Measurements from ENCODE around the gene ANKMY1.
A peak's percentile ranks its signal among the peaks of the same experiment; 100 is the strongest.

The ANKMY1 gene

DNA sequence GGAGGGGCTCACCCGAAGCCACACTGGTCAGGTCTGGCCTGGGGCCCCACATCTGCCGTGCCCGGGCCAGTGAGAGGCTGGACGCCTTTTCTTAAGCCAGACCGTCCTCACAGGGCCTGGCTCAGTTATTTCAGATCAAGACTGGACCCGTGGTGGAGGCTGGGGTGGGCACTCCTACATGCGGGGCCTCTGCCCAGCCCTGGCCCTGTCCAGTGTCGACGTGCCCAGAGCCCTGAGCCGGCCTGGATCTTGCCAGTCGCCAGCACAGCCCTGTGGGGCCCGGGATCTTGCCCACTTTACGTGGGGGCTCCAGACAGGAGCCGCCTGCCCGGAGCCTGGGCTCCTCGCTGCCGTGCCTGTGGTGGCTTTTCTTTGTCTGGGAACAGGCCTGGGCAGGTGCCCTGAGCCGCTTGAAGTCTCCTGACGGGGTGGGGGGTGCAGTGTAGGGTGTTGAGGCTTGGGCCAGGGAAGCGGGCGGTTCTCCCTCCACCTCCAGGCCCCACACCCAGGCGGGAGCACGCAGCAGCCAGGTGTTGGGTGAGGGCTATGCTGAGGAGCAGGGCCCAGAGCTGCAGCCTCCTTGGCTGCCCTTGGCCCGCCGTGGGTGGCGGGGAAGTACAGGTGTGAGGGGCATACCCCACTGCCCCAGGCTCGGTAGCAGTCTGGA, 116.3 kb downstream of the ANKMY1 start:
- DNase-seq: no peak

DNA sequence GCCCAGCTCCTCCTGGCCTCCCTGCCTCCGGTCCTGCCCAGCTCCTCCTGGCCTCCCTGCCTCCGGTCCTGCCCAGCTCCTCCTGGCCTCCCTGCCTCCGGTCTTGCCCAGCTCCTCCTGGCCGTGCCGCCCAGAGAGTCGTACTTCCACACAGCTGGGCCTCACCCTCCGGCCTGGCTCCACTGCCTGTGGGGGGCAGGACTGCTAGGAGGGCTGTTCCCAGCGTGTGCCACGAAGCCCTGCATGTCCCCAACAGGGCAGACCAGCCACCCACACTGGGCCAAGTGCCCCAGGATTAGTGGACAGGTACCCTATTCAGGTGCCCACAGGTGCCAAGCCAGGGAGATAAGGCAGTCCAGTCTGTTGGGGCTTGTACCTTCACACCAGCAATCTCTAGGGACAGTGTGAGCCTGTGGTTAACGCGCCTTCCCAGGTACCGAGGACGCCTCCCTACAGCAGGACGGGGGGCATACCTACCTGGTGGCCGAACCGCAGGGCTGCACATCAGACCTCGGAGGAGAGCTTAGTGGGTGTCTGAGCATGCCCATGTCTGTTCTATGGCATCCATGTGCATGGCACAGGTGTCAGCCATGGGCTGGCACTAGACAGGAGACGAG, 117.0 kb downstream of the ANKMY1 start:
- no peak for DNase-seq

DNA sequence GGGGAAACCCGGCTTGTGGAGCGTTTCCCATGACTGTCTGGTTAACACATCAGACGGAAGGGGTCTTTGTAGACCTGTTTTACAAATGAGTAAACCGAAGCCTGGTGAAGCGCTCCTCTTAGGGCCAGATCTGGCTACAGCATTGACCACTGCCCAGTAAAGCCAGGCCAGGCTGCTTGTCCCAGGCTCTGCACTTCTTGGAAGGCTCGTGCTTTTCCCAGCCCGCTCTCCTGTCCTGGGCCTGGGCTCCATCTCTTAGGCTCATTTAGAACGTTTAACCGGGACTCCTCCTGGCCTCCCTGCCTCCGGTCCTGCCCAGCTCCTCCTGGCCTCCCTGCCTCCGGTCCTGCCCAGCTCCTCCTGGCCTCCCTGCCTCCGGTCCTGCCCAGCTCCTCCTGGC, 117.5 kb downstream of the ANKMY1 start:
- no peak for DNase-seq

DNA sequence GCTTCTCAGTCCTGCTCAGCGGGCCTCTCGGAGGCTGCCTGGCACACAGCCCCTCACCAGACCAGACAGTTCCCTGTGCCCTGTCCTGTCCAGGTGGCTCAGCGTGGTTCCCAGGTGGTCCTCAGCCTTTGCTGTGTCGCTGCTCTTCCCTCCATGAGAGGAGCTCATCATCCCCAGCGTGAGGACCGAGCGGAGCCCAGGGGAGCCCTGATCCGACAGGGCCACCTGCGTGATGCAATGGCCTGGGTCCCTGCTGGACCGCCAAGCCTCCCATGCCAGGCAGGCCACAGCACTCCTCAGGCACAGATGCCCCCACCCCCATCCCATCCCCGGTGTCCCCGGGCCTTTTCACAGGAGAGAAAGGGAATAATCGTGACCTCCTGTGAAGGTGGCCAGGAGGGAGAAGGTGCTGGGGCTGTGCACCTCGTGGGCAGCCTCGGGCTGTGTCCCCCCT, 118.1 kb downstream of the ANKMY1 start:
- no peak for DNase-seq

- DNase-seq: no peak
Measured at GRCh38 chr2:240438810-240439697, 118.7 kb downstream of the ANKMY1 start.

DNA sequence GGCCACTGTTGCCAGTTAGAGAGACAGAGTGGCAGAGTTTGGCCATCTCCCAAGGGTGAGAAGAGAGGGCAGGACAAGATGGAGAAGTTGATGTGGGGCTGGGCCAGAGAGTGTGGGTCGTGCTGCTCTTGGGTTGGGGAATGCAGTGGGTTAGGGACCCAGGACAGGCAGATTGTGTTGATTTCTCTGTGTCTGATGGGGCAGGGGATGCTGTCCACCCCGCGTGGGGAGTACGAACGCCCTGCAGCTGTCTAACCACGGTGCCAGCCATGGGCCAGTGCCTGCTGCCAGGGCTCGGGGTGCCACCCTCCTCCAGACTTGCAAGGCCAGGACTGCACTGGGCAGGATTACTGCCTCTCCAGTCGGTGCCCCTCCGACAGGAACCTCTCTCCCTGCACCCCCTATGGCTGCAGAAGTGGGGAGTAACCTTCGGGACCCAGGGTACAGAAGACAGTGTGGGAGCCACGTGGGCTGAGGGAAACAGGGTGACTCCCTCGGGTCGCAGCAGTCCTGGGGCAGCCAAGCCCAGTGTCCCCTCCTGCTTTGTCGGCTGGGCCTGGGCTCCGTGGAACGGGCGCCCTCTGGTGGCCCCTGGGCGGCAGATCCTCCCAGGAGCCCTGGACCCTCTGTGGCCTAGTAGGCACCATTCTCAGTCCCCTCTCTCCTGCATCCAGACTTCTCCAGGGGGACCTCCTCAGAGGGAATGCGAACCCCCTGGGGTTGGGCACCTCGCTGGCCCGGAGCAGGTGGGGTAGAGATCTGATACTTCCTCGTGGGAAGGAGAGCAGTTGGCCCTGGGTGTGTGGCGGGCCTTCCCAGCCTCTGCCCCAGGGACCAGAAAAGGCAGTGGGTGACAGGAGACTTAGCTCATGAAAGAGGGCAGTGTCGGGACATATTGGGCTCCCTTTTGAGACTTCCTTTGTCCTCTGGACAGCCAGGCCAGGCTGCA, 119.7 kb downstream of the ANKMY1 start:
- DNase-seq: peak; percentile 48

DNA sequence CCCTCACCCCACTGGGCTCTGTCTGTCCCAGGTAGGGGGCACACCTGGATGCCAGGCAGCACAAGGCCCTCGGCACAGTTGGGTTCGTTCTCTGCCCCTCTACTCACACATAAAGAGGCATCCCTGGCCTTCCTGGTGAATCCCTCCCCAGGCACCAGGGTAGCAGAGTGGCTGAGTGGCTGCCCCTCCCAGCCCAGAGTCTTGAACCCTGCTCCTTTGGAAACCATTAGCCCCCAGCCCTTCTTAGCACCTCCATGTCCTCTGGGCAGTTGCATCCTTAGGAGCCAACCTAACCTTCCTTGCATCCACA, 120.3 kb downstream of the ANKMY1 start:
- DNase-seq: no peak

DNA sequence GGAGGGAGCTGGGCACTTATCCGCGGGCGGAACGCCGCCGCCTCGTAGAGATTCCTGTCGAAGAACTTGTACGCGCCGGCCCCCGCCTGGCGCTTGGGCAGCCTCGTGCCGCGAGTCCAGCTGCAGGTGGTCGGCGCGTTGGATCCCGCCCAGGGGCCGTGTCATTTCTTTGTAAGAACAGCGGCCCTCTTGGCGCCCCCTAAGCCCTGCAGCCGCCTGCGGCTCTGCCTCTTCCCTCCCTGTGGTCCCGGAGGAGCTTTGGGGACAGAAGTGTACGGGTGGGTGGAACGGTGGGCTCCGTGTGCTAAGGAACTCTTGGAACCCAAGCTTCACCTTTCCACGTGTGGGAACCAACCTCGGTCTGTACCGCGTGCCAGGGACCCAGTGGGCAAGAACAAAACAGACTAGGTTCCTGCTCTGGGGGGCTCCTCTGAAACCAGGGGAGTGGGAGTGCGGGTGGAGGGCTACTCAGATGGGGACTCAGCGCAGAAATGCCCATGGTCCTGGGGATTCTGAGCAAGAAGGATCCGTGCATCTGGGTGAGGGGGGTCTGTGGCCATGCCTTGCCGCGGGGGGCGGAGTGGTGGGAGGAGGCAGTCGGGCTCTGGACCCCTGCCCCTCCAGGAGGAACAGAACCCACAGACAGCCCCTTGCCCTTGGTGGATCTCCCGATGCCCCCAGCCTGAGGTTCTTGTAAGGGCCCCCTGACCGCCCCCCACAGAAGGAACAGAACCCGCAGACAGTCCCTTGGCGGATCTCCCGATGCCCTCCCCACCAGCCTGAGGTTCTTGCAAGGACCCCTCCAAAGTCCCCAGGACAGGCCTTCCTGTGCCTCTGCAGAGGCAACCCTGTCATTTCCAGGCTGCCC, 120.9 kb downstream of the ANKMY1 start:
- no peak for DNase-seq

- no peak for DNase-seq
Measured at GRCh38 chr2:240435948-240436682, 121.7 kb downstream of the ANKMY1 start.

GRCh38 chr2:240435457-240435947, 122.3 kb downstream of the ANKMY1 start, which contains the start of gene GPC1:
Gene GPC1, plus strand, starts transcription at chr2:240435663. Its CDS starts 256 bp downstream, at chr2:240435919.
- no peak for DNase-seq

- DNase-seq: no peak
Measured at GRCh38 chr2:240434728-240435456, 122.9 kb downstream of the ANKMY1 start.

DNA sequence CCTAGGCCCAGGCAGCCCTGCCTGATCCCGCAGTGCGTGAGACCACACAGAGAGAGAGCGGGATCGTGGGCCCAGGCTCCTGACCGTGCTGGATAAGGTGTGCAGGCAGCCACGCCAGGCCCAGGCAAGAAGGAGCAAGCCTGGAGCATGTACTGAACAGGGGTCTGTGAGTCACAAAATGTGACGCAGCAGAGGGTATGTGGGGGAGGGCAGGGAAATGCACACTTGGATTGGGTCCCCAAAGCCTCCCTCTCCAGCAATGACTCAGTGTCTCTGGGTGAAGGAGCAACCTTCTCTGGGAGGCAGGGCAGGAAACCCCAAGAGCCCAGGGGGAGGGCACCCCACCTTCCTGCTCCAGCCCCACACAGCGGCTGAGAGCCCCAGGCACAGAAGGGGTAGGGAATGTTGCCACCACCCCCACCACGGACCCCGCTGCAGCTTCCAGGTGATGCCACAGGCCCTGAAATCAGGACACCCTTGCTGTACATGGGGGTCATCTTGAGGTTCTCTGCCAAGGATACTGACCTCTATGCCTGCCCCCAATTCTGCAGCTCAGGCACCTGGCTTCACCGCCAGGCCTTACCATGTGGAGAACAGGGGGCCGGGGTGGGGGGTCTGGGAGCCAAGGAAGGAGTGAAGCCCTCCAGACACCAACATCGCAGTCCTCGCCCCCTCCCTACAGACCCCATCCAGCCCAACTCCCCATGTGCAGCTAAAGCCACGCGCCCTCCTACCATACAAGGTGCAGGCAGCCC, 123.6 kb downstream of the ANKMY1 start:
- no peak for DNase-seq

DNA sequence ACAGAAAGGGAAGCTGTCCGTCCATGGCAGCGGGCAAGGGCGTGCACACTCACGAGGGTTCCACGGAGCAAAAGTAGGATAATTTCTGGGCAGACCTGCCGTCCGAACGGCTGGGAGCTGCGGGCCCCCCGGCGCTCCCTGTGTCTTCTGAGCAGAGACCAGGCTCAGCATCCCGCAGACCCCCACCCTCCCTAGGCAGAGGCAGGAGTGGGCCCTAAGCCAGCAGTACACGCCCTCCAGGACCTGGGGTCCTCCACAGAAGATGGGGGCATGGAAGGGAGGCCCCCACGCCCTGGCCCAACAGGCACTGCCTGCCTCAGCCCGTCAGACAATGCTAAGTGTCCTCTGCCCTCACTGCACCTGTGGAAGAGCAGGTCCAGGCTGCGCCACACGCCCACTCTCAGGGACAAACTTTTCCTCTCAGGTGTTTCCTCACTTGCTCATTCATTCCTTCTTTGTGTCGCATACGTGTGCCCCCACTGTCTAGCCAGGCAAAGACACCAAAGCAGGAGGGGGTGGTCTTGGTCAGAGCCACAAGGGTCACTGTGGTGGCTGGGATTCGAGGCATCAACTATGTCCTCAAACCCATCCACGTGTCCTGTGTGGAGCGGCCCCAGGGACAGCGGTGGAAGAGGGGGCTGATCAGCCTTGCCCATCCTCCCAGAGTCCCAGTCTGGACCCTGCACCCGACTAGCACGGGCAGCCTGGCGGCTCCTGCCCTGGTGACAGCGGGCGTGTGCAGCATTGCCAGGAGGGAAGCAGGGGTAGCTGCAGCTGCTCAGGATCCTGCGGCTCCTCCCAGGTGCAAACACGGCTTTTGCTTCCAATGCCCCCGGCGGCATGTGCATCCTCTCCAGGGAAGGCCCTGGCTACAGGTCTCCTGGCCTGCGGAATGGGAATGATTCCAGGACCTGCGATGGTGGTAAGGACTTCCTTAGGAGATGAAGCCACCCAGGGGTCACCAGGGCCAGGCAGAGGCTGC, 124.7 kb downstream of the ANKMY1 start:
- no peak for DNase-seq

DNA sequence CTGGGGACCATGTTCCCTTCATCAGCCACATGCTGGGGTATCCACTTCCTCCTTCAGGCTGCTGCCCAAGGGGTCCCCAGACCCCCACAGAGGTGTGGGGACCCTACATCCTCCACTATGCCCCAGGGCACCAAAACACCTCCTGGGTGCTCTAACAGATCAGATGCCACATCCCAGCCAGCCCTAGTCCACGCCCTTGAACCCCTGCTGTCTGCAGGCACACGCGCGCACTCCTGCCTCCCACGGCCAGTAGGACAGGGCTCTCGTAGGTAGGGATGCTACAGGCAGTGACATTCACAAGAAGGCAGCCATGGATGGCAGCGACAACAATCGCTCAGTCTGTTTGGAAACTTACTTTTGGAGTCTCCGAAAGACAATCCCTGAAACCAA, 125.4 kb downstream of the ANKMY1 start:
- DNase-seq: no peak

GRCh38 chr2:240431661-240432424, 125.9 kb downstream of the ANKMY1 start:
- DNase-seq: no peak

GRCh38 chr2:240431271-240431660, 126.5 kb downstream of the ANKMY1 start:
- no peak for DNase-seq

- no peak for DNase-seq
Measured at GRCh38 chr2:240430595-240430994, 127.2 kb downstream of the ANKMY1 start.
